Colon (tissue), 2 donors: Measurements from ENCODE around the gene COG5.

Experiments used
- FAIRE-seq: peaks from 2 replicates; lab custom pipeline; 2012; peaks lifted over from hg19 to GRCh38; lab: Jason Lieb, UNC
- donor health status: control.
- donor health status: control.

COG5 gene

DNA sequence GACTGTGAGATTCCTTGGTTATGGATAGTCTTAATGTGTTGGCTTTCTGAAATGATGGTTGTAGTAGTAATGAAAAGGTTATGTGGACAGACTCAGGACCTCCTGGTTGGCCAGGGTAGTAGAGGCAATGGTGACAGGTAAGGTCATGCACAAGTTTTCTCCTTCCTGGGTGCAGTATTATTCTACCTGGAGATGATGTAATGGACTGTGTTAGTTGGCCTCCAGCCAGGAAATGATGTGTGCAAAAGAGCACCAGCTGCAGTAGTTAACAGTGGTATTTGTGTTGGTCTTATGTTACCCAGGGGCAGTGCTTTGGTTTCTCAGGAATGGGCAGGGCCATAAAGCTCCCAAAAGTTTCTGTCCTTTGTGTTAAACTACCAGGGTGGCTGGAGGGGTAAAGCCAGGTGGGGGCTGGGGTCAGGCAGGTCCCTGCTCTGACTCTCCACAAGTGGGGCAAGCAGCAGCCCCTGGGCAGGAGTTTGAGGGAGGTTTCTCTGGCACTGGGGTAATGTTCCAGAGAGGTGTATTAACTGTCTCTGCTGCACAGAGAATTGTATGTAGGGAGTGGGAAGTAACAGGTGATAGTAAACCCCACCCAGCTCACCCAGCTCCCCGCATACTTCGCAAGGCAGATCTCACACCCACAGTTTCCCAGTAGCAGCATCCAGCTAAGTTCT lies 57.6 kb downstream of the COG5 start:
- FAIRE-seq: no peak

DNA sequence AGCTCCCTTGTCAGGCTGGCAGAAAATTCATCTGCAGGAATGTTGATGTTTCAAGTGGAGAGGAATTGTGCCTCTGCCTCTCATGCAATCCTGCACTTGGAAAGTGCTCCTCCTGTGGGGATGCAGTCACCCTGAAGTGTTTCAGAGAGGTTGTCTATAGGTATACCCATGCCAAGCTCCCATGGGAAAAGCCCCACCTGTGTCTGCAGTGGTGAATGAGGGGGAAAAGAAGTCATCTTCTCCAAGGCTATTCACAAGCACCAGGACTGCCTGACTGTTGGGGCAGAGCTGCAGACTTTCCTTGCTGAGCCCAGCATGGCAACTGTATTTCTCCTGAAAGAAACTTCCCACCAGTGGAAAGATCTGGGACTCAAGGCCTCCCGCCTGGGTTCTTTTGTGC lies 58.4 kb downstream of the COG5 start:
- no peak for FAIRE-seq

DNA sequence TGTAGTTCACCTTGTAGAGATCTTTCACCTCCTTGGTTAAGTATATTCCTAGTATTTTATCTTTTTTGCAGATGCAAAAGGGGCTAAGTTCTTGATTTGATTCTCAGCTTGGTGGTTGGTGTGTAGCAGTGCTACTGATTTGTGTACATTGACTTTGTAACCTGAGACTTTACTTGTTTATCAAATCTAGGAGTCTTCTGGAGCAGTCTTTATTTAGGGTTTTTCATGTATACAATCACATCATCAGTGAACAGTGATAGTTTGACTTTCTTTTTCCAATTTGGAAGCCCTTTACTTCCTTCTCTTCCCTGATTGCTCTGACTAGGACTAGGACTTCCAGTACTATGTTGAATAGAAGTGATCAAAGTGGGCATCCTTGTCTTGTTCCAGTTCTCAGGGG lies 60.0 kb downstream of the COG5 start:
- FAIRE-seq: no peak

DNA sequence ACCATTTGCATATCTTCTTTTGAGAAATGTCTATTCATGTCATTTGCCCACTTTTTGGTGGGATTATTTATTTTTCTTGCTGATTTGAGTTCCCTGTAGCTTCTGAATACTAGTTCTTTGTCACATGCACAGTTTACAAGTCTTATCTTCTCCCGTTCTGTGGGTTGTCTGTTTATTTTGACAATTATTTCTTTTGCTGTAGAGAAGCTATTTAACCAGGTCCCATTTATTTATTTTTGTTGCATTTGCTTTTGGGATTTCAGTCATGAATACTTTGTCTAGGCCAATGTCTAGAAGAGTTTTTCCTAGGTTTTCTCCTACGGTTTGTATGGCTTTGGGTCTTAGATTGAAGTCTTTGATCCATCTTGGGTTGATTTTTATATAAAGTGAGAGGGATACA lies 60.9 kb downstream of the COG5 start:
- no peak for FAIRE-seq

DNA sequence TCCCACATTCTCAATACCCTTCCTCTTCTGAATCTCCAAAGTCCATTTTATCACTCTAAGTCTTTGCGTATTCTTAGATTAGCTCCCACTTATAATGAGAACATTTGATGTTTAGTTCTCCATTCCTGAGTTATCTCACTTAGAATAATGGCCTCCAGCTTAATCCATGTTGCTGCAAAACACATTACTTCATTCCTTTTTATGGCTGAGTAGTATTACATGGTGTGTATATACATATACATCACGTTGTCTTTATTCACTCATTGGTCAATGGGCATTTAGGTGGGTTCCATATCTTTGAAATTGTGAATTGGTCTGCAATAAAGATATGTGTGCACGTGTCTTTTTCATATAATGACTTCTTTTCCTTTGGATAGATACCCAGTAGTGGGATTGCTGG lies 61.6 kb downstream of the COG5 start:
- FAIRE-seq: no peak

DNA sequence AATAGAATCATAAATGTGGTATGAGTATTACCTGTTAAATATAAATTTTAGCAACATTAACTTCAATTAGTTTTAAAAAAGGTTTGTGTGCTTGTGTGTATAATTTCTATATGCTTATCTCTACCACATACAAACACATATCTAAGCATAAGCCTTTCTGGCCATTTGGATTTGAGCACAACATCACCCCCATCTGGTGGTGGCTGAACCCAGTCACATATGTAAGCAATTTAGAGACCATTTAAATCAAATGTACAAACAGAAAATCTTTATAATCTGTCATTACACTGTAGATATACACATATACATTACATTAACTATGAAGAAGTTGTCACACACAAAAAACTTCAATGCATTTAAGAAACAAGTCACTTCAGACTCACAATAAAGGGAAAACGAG lies 62.1 kb downstream of the COG5 start:
- no peak for FAIRE-seq

DNA sequence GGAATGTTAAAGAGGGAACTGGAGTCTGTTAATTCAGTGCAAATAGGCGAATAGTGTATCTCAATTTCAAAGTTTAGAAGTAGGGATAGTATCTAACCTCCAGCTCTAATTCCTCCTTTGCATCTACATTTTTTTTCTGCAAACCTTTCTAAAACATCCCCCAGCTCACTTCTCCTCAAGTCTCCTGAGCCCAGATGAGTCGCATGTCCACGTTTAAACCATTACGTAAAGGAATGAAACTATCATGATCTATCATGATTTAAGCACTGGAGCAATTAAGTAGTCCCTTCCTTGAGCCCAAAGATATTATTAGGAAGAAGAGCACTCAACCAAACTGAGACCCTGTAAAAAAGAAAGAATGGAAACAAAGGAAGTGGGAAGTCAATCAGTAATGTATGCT lies 64.0 kb downstream of the COG5 start:
- FAIRE-seq: no peak

DNA sequence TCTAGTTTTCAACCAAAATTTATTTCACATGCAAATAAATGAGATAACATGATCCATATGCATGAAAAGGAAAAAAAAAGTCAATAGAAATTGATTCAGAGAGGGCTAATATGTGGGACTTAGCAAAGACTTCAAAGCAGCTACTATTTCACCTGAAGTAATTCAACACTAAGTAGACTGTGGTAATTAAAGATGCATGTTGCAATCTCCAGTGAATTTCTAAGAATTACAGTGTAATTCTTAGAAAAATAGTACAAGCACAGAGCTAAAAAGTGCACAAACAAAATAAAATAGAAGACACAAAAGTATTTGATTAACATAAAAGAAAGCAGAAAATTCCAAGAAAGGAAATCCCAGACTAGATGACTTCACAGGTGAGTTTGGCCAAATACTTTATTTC lies 68.2 kb downstream of the COG5 start:
- no peak for FAIRE-seq

DNA sequence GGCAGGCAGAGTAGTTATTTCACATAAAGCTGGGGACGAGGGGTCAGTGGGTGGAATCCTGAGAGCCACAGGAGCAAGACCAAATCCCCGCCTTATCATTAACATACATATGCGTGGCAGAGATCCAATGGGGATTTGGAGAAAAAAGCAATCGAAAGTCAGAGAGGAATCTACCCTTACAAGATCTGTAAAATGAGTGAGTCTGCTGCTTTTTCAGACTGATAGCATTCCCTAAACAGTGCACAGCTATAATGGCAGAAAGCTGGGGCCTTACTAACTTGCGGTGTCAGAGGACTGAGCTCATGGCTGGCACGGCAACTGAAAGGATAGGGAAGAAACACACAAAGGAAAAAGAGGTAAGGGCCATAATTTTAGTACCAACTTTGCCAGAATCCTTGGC lies 68.8 kb downstream of the COG5 start:
- FAIRE-seq: no peak

DNA sequence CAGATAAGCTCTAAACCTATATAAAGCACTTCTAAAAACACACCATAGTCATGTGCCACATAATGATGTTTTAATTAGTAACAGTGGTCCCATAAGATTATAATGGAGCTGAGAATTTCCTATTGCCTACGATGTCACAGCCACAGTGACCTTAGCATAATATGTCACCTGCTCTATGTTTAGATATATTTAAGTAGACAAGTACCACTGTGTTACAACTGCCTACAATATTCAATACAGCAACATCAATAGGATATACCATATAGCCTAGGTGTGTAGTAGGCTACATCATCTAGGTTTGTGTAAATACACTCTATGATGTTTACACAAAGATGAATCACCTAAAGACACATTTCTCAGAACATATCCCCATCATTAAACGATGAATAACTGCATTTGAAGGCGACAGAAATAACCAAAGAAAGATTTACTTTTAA lies 69.4 kb downstream of the COG5 start:
- FAIRE-seq: no peak

DNA sequence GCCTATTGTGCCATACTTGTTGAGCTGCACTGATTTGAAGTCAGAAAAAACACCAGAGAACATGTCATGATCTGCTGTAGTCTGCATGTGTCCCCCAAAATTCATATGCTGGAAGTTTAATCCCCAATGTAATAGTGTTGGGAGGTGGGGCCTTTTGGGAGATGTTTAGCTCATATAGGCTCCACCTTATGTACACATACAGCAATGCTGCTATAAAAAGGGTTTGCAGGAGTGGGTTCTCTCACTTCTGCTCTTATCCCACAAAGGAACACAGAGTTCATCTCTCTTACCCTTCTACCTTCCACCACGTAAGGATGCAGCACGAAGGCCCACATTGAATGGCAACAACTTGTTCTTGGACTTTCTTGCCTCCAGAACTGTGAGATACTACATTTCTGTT lies 70.8 kb downstream of the COG5 start:
- no peak for FAIRE-seq

DNA sequence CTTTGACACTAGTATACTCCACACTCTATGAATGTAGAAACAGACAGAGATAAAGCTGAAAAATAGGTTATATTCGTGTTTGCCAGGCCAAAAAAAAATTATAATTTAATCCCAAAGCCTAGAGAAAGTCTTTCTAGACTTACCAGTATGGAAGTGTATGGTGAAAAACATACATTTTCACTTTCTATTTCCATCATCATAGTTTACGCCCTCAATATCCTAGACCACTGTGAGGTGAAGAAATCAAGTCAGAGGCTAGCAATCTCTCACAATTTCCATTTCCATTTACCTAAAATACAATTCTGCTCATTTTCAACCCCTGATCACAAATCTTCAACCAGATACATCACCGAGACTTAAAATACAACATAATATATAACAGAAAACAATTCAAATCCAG lies 77.7 kb downstream of the COG5 start:
- no peak for FAIRE-seq

DNA sequence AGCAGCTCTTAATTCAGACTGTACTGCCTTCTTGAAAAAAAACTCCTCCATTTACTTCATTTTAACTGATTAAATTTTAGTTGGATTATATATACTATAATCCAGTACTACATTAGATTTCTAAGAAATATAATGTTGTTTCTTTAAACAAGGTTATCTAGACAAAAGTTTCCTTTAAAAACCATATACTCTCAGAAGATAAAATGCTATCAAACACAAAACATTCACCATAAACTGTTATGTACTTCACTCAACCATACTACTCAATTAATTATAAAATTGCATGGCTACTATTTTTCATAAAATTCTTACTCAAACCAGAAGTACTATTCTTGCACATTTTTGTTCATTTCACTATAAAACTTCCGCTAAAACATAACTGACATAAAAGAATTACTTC lies 81.1 kb downstream of the COG5 start:
- no peak for FAIRE-seq

DNA sequence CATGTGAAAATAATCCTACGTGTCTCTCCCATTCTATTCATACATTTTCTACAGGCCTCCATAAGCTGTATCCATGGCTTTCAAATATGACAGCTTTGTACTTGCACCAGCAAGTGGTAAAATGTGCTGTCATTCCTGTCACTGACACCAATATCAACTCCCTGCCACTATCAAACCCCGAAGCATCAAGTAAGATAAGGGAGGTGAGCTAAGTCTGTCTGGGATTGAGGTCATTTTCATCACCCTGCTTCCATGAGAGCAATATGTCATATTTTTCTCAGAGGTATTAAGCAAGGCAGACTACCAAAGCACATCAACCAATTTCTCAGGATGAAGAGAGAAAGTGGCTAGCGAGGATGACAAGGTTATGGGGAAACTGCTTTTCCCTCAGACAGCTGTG lies 82.8 kb downstream of the COG5 start:
- no peak for FAIRE-seq

DNA sequence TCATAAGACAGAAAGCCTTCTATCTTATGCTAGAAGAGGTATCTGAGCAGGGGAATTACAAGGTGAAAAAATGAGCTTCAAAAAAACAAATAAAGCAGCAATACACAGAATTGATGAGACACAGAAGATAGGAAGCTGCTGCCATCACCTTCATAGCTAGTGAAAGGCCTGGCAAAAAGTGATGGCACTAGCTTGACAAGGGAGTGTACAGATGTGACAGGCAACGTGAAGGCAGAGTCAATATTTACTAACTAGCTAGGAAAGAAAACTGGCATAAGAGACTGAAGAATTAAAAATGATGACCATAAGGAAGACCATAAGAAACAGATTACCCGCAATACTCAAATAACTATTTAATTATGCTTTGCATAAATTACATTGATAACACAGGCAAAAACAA lies 84.4 kb downstream of the COG5 start:
- FAIRE-seq: no peak

DNA sequence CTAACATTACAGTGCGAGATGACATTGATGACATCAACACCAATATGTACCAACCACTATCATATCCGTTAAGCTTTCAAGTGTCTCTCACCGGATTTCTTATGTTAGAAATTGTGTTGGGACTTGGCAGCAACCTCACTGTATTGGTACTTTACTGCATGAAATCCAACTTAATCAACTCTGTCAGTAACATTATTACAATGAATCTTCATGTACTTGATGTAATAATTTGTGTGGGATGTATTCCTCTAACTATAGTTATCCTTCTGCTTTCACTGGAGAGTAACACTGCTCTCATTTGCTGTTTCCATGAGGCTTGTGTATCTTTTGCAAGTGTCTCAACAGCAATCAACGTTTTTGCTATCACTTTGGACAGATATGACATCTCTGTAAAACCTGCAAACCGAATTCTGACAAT lies 89.6 kb downstream of the COG5 start:
- no peak for FAIRE-seq

DNA sequence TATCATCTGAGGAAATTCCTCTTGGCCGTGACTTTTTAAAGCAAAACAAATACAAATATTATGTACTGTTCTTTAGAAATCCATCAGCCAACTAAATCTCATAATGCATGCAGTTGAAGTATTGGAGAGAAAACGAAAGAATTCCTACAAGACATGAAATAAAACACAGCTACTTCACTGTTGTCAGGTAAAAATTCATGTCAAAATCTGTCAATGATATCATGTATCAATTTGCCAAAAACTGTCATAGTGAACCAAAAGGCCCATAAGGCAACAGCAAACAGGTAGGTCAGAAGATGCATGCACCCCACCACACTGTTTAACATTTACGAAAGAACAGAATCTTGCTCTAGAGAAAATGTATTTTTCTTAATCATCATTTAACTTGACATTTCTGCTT lies 91.6 kb downstream of the COG5 start:
- FAIRE-seq: no peak

DNA sequence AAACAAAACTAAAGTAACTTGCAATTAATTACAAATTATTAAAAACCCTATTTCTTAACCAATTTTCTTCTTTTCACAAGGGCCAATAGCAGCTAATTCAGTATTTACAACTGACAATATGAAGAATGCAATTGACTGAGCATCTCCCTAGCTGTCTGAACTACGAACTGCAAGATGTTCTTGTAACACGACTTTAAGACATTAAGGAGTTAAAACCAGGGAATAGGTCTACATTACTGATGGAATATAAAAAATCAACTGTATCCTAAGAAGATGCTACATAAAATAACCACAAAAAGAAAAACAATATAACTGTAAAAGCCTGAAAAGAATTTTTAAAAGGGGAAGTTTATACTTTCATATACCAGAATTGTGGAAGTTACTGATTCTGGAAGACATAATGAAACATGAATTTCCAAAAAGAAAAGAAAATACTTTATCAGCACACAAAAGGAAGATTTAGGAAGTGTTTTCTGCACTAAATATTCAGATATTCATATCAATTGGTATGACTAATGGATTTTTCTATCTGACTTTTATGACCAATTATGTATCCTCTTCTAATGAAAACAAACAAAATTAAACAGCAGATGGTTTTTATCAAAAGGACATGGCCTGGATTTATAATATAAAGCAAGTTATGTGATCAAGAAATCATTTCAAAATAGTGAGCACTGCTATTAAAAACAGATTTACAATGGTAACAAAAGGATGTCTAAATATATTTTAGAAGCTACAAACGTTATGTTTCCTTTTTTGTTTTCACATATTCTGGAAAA lies 92.2 kb downstream of the COG5 start:
- no peak for FAIRE-seq

DNA sequence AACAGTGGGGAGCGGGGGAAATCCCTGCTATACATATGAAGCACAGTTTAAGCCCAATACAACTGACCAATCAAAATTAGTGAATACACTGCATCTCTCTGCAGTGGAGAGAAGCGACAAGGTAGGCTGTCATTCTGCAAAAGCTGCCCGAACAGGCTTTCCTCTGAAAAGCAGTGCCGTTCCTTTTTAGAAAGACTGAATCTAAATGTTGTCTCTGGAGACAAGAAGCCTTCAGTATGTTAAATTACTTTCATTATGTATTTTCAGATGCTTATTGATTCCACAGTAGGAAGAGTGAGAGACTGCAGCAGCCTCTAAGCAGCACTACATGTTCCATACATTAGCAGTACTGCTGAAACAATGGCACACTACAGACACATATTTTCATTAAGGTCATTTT lies 93.8 kb downstream of the COG5 start, which contains the start of gene GPR22:
GPR22 (plus strand) TSS at position 129 of the 400 bp plus-strand sequence. CDS start 4,004 bp downstream, outside the sequence.
- no peak for FAIRE-seq

DNA sequence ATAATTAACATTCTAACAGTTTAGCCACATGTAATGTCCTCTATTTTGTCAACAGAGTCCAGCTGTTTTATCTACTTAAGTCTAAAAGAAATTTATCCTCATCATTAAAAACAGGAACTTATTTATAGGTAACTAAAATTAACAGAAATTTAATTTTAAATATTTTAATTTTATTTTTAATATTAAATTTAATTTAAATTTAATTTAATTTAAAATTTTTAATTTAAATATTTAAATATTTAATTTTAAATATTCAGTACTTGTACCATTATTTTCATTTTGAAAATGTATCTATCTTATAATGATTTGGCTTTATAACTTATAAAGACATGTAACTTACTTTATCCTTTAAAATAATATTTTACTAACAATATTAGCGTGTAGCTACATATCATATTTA lies 94.9 kb downstream of the COG5 start:
- peak; percentile 96 for FAIRE-seq

DNA sequence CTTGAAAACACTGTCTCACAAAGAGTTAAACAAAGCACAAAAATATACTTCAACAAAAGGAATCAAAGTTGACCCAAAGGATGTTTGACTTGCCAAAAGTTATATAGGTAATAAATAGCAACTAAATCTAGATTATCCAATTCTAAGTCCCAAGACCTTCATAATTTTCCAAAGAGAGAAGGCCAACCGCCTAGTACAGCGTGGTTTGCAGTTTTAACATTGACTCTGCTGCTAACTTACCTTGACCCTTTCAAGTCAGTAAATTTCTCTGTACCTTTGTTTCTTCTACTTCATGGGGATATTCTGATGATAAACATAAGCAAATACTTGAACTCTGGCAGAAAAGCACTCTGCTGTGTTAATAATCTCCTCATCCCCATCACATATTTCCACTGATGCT lies 95.7 kb downstream of the COG5 start:
- no peak for FAIRE-seq

DNA sequence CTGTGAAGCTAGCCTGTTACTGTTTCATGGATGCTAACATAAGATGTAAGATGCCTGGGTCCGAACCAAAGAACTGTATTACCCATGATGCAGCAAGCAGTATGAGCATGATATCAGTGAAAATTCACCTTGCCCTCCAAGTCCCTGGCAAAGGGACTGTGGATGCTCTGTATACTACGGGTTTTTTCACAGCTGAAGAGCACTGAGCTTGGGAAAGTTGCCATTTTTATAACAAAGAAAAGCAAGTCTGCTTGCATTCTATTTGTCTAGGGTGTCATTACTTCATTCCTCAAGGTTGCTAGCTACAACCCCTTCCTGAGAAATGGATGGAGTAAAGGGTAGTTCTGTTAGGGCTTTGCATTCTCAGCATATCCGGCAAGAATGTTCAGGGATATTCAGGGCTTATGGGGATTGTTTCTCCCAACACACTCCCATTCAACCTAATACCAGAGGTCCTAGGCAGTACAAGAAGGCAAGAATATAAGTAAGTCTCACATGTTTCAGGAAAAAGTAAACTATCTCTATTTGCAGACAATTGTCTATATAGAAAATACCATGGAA lies 99.0 kb downstream of the COG5 start:
- no peak for FAIRE-seq
